ENCODE data around the gene LINGO1.

DNA sequence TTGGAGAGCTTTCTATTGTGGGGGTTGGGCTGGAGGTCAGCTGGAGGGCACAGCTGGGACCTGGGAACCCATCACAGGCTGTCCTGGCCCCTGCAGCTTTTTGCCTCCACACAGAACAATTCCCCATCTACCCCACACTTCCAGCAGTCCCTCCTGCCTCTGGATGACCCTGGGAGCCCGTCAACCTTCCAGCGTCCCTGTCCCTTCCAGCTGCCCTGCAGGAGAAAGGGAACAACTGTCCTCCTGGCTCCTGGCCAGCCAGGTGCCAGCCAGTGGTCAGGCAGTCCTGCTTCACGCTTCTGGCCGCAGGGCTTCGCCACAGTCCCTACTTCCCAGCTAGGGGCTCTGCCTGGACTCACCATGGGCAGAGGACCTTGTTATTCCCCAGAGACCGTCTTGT lies 27.2 kb downstream of the LINGO1 start:
- TF ChIP-seq MAFF (IDR thresholded peaks at IDR 0.05; ENCODE audit: low read length): no peak
- no peak for TF ChIP-seq CTCF (IDR thresholded peaks at IDR 0.05 in 2 of 3, conservative IDR thresholded peaks at IDR 0.05 in 1 of 3; ENCODE audit: insufficient read depth in 2 of 3, low read depth in 1 of 3, low read length in 3 of 3)
- no peak for TF ChIP-seq KAT7 (CRISPR knock-in tag; IDR thresholded peaks at IDR 0.05; ENCODE audit: borderline replicate concordance)
- TF ChIP-seq SMARCE1 (IDR thresholded peaks at IDR 0.05): no peak
- no peak for TF ChIP-seq POLR2AphosphoS2 (IDR thresholded peaks at IDR 0.05; ENCODE audit: low read length)
- TF ChIP-seq GATAD2B (IDR thresholded peaks at IDR 0.05; ENCODE audit: borderline replicate concordance): no peak
